Measurements from ENCODE around the gene SRM.
A peak's percentile ranks its signal among the peaks of the same experiment; 100 is the strongest.
"Not testable (repeated sequence)": the region's sequence is repeated elsewhere in the genome, so short reads cannot be mapped to it uniquely, and the experiment has no call there.

SRM gene

GRCh38 chr1:11064942-11065341 lies 5.1 kb upstream of the SRM start:
- DNase-seq (ENCODE audit: low read depth) = no peak

GRCh38 chr1:11063937-11064537 lies 4.2 kb upstream of the SRM start:
- DNase-seq (ENCODE audit: low read depth) = not testable (repeated sequence)

GRCh38 chr1:11062965-11063401 lies 3.2 kb upstream of the SRM start:
- no peak for DNase-seq (ENCODE audit: low read depth)

GRCh38 chr1:11061652-11062365 lies 2.0 kb upstream of the SRM start:
- no peak for DNase-seq (ENCODE audit: low read depth)

- DNase-seq (ENCODE audit: low read depth) = no peak
These were observed 457 bp downstream of the SRM start for GRCh38 chr1:11059155-11059967.

GRCh38 chr1:11058595-11059154 lies 1.1 kb downstream of the SRM start:
- DNase-seq (ENCODE audit: low read depth) = no peak

GRCh38 chr1:11058026-11058425 lies 1.8 kb downstream of the SRM start:
- DNase-seq (ENCODE audit: low read depth) = no peak

- DNase-seq (ENCODE audit: low read depth) = no peak
These were observed 2.3 kb downstream of the SRM start for GRCh38 chr1:11057477-11057876.

GRCh38 chr1:11056504-11056903 lies 3.3 kb downstream of the SRM start:
- no peak for DNase-seq (ENCODE audit: low read depth)

GRCh38 chr1:11055676-11056075 lies 4.1 kb downstream of the SRM start:
- DNase-seq (ENCODE audit: low read depth) = no peak

GRCh38 chr1:11054666-11055065 lies 5.2 kb downstream of the SRM start:
- no peak for DNase-seq (ENCODE audit: low read depth)

- DNase-seq (ENCODE audit: low read depth) = no peak
These were observed 5.6 kb downstream of the SRM start for GRCh38 chr1:11054181-11054580.

GRCh38 chr1:11053758-11054137 lies 6.1 kb downstream of the SRM start:
- DNase-seq (ENCODE audit: low read depth) = peak; percentile 24

GRCh38 chr1:11052839-11053757 lies 6.7 kb downstream of the SRM start:
- no peak for DNase-seq (ENCODE audit: low read depth)

GRCh38 chr1:11051781-11052511 lies 7.9 kb downstream of the SRM start:
- peak; percentile 42 for DNase-seq (ENCODE audit: low read depth)

- DNase-seq (ENCODE audit: low read depth) = not testable (repeated sequence)
These were observed 8.7 kb downstream of the SRM start for GRCh38 chr1:11051121-11051520.

GRCh38 chr1:11046625-11047365 lies 13.0 kb downstream of the SRM start, which contains the start of gene MASP2:
Gene MASP2 (minus strand): TSS chr1:11047239. CDS start chr1:11047207, 32 bp downstream.
- DNase-seq (ENCODE audit: low read depth) = no peak

- no peak for DNase-seq (ENCODE audit: low read depth)
These were observed 13.6 kb downstream of the SRM start for GRCh38 chr1:11046270-11046566.

GRCh38 chr1:11045428-11046269 lies 14.2 kb downstream of the SRM start:
- no peak for DNase-seq (ENCODE audit: low read depth)
